HUDEP-2 (cell line): ENCODE results near the gene CTSD.

Experiments used
- DNase-seq, 76 experiments: peaks; one replicate each; lab custom pipeline; 2025; ENCODE audit not compliant: unreplicated experiment in 76 of 76; lab: John Stamatoyannopoulos, UW

Gene CTSD

GRCh38 chr11:1770528-1770927 is 6.8 kb upstream of the CTSD start:
- DNase-seq = no peak

- no peak for DNase-seq
Observed at GRCh38 chr11:1770061-1770460, 6.3 kb upstream of the CTSD start.

GRCh38 chr11:1769304-1769936 is 5.7 kb upstream of the CTSD start:
- peak in 31 of 76 experiments; percentile 5 to 47 (median 22) for DNase-seq

GRCh38 chr11:1768141-1768469 is 4.4 kb upstream of the CTSD start:
- DNase-seq = no peak

GRCh38 chr11:1767399-1768140 is 3.8 kb upstream of the CTSD start:
- no peak for DNase-seq

- DNase-seq = no peak
Observed at GRCh38 chr11:1766719-1767398, 3.1 kb upstream of the CTSD start.

GRCh38 chr11:1765871-1766718 is 2.4 kb upstream of the CTSD start:
- DNase-seq = peak in 5 of 76 experiments; percentile 3 to 24 (median 11)

- DNase-seq = no peak
Observed at GRCh38 chr11:1763336-1763795, 361 bp downstream of the CTSD start.

- DNase-seq = peak in 14 of 76 experiments; percentile 11 to 45 (median 19)
Observed at GRCh38 chr11:1762537-1763302, 1.0 kb downstream of the CTSD start.

GRCh38 chr11:1761857-1762536 is 1.7 kb downstream of the CTSD start:
- DNase-seq = no peak

- DNase-seq = no peak
Observed at GRCh38 chr11:1761110-1761856, 2.4 kb downstream of the CTSD start.

- DNase-seq = peak in 4 of 76 experiments; percentile 6 to 29 (median 12)
Observed at GRCh38 chr11:1760351-1761109, 3.2 kb downstream of the CTSD start.

- DNase-seq = no peak
Observed at GRCh38 chr11:1759851-1760220, 3.9 kb downstream of the CTSD start.

GRCh38 chr11:1759151-1759850 is 4.4 kb downstream of the CTSD start:
- DNase-seq = no peak

GRCh38 chr11:1758611-1759150 is 5.0 kb downstream of the CTSD start:
- no peak for DNase-seq

- DNase-seq = no peak
Observed at GRCh38 chr11:1757861-1758610, 5.7 kb downstream of the CTSD start.
